K562 (cell line): ENCODE data around the gene RNF207. TPM values are rescaled to one million over a fixed set of nuclear protein-coding genes. Genes with fewer than 3 reads are reported as not detected.
A peak's percentile ranks its signal among the peaks of the same experiment; 100 is the strongest.

Experiments used
- EP300 ChIP-seq: IDR thresholded peaks from 2 replicates; pipeline ENCODE4 v1.6.1; 2012; ENCODE audit warnings: low read length, improper control_type of control experiment
- FOXA3 ChIP-seq, 2 experiments: fragments of 450-650 bp in 1 of 2; sonication (generic) in 1 of 2; formaldehyde crosslinking; IDR thresholded peaks in 1 of 2; conservative IDR thresholded peaks in 1 of 2; 2 replicates each; pipeline versions ENCODE4 v1.4.0 to v1.8.0; 2020 to 2022; ENCODE audit warnings: mild to moderate bottlenecking in 2 of 2, missing genetic modification reagents in 1 of 2
- HLTF ChIP-seq: fragments of 450-650 bp; IDR thresholded peaks from 2 replicates; pipeline ENCODE4 v1.6.1; 2016
- NFE2 ChIP-seq: IDR thresholded peaks from 2 replicates; pipeline ENCODE4 v1.6.1; 2014; ENCODE audit warnings: antibody characterized with exemption, low read depth
- NR2C1 ChIP-seq, 2 experiments: fragments of 450-650 bp; IDR thresholded peaks; 2 replicates each; pipeline ENCODE4 v1.6.1; 2017; ENCODE audit warnings: mild to moderate bottlenecking in 2 of 2, antibody characterized with exemption in 1 of 2, inconsistent platforms in 1 of 2, missing compliant biosample characterization in 1 of 2, missing genetic modification characterization in 1 of 2
- PRPF4 ChIP-seq: fragments of 200-400 bp; formaldehyde crosslinking; IDR thresholded peaks from one replicate; pipeline ENCODE4 v1.6.1; 2017; ENCODE audit warnings: low read length, low read depth, mild to moderate bottlenecking; ENCODE audit not compliant: insufficient read depth, poor library complexity, severe bottlenecking
- SMARCC2 ChIP-seq: fragments of 450-650 bp; IDR thresholded peaks from 2 replicates; pipeline ENCODE4 v1.6.1; 2017; ENCODE audit warnings: antibody characterized with exemption, moderate library complexity, mild to moderate bottlenecking, low read depth
- SRF ChIP-seq, 2 experiments: fragments of 250-450, 450-650 bp in 1 of 2; sonication (Bioruptor Pico) in 1 of 2; sonication (generic) in 1 of 2; formaldehyde crosslinking; IDR thresholded peaks; 2 replicates each; pipeline versions ENCODE4 v1.5.0 to v1.5.1; 2020 to 2022; ENCODE audit warnings: mild to moderate bottlenecking in 1 of 2, missing genetic modification reagents in 1 of 2
- TCF15 ChIP-seq: fragments of 250-450 bp; sonication (Bioruptor Pico); IDR thresholded peaks from 2 replicates; pipeline ENCODE4 v1.8.0; 2022; ENCODE audit warnings: moderate library complexity, mild to moderate bottlenecking, inconsistent platforms
- TEAD2 ChIP-seq: fragments of 450-650 bp; IDR thresholded peaks from 2 replicates; pipeline ENCODE4 v1.6.1; 2016; ENCODE audit warnings: missing genetic modification characterization, control low read depth, missing compliant biosample characterization
- ZNF280B ChIP-seq: fragments of 250-450 bp; sonication (Bioruptor Pico); IDR thresholded peaks from 2 replicates; pipeline ENCODE4 v1.5.1; 2021; ENCODE audit warnings: mild to moderate bottlenecking
- ZNF655 ChIP-seq: fragments of 250-450 bp; sonication (Bioruptor Pico); IDR thresholded peaks from 2 replicates; pipeline ENCODE4 v1.5.0; 2021
- polyA plus RNA-seq, 8 experiments: library from polyadenylated mRNA; depleted of rRNA in 4 of 8; stranded (reverse) in 5 of 8; unstranded in 3 of 8; fragments of >200 nt; fragmentation: Nextera tagmentation in 2 of 8; fragmentation: Illumina TruSeq in 1 of 8; extraction: Ambion mirVana in 2 of 8; extraction: Trizol in 1 of 8; gene quantifications; 2 replicates each; pipeline versions ENCODE4 v1.2.1 to v1.2.3, GENCODE V29; 2011 to 2014; ENCODE audit warnings: inconsistent platforms in 1 of 8, missing spikeins in 1 of 8
- total RNA-seq, 7 experiments: library from RNA; depleted of rRNA in 6 of 7; stranded (reverse); fragments of >200 nt in 6 of 7; fragmentation: Illumina TruSeq in 2 of 7; extraction: Trizol in 2 of 7; gene quantifications; 2 replicates each; pipeline versions ENCODE4 v1.2.1 to v1.2.3, GENCODE V29; 2011 to 2021; ENCODE audit warnings: low replicate concordance in 1 of 7
- TF ChIP-seq, protein P1 (sequence below): fragments of 250-450 bp; sonication (Bioruptor Pico); IDR thresholded peaks from 2 replicates; pipeline ENCODE4 v1.4.0; 2020
- TF ChIP-seq, protein P2 (sequence below): fragments of 450-650 bp; IDR thresholded peaks from 2 replicates; pipeline ENCODE4 v1.6.1; 2016

The RNF207 gene
- total and polyA plus RNA-seq, 9 of the 15 experiments (the other 6 are each of a cell fraction or from before 2014, with no cell fraction given): 2.7 to 30.6 (median 12.9) TPM

GRCh38 chr1:6269720-6270400 is 63.9 kb downstream of the RNF207 start (continued):
- TF ChIP-seq SRF (CRISPR knock-in tag; IDR thresholded peaks at IDR 0.05): no peak
- TF ChIP-seq EP300: no peak
- TF ChIP-seq TCF15 (CRISPR knock-in tag): no peak
- TF ChIP-seq, protein P1, sequence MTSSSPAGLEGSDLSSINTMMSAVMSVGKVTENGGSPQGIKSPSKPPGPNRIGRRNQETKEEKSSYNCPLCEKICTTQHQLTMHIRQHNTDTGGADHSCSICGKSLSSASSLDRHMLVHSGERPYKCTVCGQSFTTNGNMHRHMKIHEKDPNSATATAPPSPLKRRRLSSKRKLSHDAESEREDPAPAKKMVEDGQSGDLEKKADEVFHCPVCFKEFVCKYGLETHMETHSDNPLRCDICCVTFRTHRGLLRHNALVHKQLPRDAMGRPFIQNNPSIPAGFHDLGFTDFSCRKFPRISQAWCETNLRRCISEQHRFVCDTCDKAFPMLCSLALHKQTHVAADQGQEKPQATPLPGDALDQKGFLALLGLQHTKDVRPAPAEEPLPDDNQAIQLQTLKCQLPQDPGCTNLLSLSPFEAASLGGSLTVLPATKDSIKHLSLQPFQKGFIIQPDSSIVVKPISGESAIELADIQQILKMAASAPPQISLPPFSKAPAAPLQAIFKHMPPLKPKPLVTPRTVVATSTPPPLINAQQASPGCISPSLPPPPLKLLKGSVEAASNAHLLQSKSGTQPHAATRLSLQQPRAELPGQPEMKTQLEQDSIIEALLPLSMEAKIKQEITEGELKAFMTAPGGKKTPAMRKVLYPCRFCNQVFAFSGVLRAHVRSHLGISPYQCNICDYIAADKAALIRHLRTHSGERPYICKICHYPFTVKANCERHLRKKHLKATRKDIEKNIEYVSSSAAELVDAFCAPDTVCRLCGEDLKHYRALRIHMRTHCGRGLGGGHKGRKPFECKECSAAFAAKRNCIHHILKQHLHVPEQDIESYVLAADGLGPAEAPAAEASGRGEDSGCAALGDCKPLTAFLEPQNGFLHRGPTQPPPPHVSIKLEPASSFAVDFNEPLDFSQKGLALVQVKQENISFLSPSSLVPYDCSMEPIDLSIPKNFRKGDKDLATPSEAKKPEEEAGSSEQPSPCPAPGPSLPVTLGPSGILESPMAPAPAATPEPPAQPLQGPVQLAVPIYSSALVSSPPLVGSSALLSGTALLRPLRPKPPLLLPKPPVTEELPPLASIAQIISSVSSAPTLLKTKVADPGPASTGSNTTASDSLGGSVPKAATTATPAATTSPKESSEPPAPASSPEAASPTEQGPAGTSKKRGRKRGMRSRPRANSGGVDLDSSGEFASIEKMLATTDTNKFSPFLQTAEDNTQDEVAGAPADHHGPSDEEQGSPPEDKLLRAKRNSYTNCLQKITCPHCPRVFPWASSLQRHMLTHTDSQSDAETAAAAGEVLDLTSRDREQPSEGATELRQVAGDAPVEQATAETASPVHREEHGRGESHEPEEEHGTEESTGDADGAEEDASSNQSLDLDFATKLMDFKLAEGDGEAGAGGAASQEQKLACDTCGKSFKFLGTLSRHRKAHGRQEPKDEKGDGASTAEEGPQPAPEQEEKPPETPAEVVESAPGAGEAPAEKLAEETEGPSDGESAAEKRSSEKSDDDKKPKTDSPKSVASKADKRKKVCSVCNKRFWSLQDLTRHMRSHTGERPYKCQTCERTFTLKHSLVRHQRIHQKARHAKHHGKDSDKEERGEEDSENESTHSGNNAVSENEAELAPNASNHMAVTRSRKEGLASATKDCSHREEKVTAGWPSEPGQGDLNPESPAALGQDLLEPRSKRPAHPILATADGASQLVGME (CRISPR knock-in tag): no peak
- TF ChIP-seq NFE2: no peak
- peak in 1 of 2 experiments; percentile 24; a peak in 1 of 4 replicates for TF ChIP-seq FOXA3 (CRISPR knock-in tag; conservative IDR thresholded peaks at IDR 0.05 in 1 of 2, IDR thresholded peaks at IDR 0.05 in 1 of 2)
- no peak for TF ChIP-seq PRPF4
- TF ChIP-seq ZNF655 (CRISPR knock-in tag): no peak
- TF ChIP-seq, protein P2, sequence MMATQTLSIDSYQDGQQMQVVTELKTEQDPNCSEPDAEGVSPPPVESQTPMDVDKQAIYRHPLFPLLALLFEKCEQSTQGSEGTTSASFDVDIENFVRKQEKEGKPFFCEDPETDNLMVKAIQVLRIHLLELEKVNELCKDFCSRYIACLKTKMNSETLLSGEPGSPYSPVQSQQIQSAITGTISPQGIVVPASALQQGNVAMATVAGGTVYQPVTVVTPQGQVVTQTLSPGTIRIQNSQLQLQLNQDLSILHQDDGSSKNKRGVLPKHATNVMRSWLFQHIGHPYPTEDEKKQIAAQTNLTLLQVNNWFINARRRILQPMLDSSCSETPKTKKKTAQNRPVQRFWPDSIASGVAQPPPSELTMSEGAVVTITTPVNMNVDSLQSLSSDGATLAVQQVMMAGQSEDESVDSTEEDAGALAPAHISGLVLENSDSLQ: peak; percentile 85
- TF ChIP-seq NR2C1 (IDR thresholded peaks at IDR 0.05): no peak
- TF ChIP-seq NR2C1 (tag; IDR thresholded peaks at IDR 0.05): no peak
- no peak for TF ChIP-seq SMARCC2
- no peak for TF ChIP-seq HLTF
- no peak for TF ChIP-seq ZNF280B (CRISPR knock-in tag)
- no peak for TF ChIP-seq TEAD2
